DND-41 (cell line): ENCODE data around the gene MSMP.

Experiments
- CTCF ChIP-seq: IDR thresholded peaks from 2 replicates; pipeline ENCODE4 v1.5.1; 2012; ENCODE audit warnings: borderline replicate concordance, low read length, moderate library complexity, mild to moderate bottlenecking; ENCODE audit not compliant: poor library complexity, severe bottlenecking; ENCODE audit errors: extremely low read depth
- EZH2 ChIP-seq: IDR thresholded peaks from 3 replicates; pipeline ENCODE4 v1.6.1; 2012; ENCODE audit warnings: borderline replicate concordance, low read depth, mild to moderate bottlenecking, moderate library complexity, low read length, inconsistent platforms; ENCODE audit not compliant: severe bottlenecking

GRCh38 chr9:35758475-35759050 is 4.5 kb upstream of the MSMP start:
- TF ChIP-seq CTCF (no peak), EZH2 (no peak)
